Measurements from ENCODE around the gene TRAM2. TPM values are rescaled to one million over a fixed set of nuclear protein-coding genes. Genes with fewer than 3 reads are reported as not detected.

TRAM2 gene
- total and polyA plus RNA-seq, 2 of the 13 experiments (the other 11 are each of a cell fraction or from before 2014, with no cell fraction given): 49.1 to 72.5 TPM

- no peak for TF ChIP-seq DMTF1 (CRISPR knock-in tag; IDR thresholded peaks at IDR 0.05)
- no peak for TF ChIP-seq MED13 (CRISPR knock-in tag; IDR thresholded peaks at IDR 0.05)
- no peak for TF ChIP-seq ZNF276 (CRISPR knock-in tag; IDR thresholded peaks at IDR 0.05; ENCODE audit: low read depth)
- TF ChIP-seq KDM3A (CRISPR knock-in tag; IDR thresholded peaks at IDR 0.05; ENCODE audit: low read depth): no peak
- no peak for TF ChIP-seq ZFX (CRISPR knock-in tag; IDR thresholded peaks at IDR 0.05; ENCODE audit: low read depth)
- no peak for TF ChIP-seq ZNF44 (CRISPR knock-in tag; IDR thresholded peaks at IDR 0.05)
- TF ChIP-seq HES4 (CRISPR knock-in tag; IDR thresholded peaks at IDR 0.05; ENCODE audit: borderline replicate concordance): no peak
- TF ChIP-seq BRD4 (CRISPR knock-in tag; IDR thresholded peaks at IDR 0.05): no peak
- TF ChIP-seq IRF2 (CRISPR knock-in tag; IDR thresholded peaks at IDR 0.05): 0 out of 2 replicates have a peak, but pooled peaks have one; percentile 20
- peak; percentile 74 for TF ChIP-seq PATZ1 (CRISPR knock-in tag; IDR thresholded peaks at IDR 0.05)
- no peak for TF ChIP-seq NCOA1 (CRISPR knock-in tag; IDR thresholded peaks at IDR 0.05)
- TF ChIP-seq CEBPG (CRISPR knock-in tag; IDR thresholded peaks at IDR 0.05): 0 out of 2 replicates have a peak, but pooled peaks have one; percentile 35
- TF ChIP-seq YEATS4 (CRISPR knock-in tag; IDR thresholded peaks at IDR 0.05; ENCODE audit: borderline replicate concordance): no peak
- TF ChIP-seq MED1 (CRISPR knock-in tag; IDR thresholded peaks at IDR 0.05): 0 out of 2 replicates have a peak, but pooled peaks have one; percentile 26
- no peak for TF ChIP-seq NRL (CRISPR knock-in tag; IDR thresholded peaks at IDR 0.05; ENCODE audit: borderline replicate concordance)
- TF ChIP-seq FOXA1 (IDR thresholded peaks at IDR 0.05): no peak; the same call in 1 of the 2 replicates
- TF ChIP-seq FOXA1 (CRISPR knock-in tag; IDR thresholded peaks at IDR 0.05): peak; percentile 92
- TF ChIP-seq RARG (CRISPR knock-in tag; IDR thresholded peaks at IDR 0.05; ENCODE audit: low read depth): no peak
- no peak for TF ChIP-seq NFE2L2 (IDR thresholded peaks at IDR 0.05; ENCODE audit: low read length)
- TF ChIP-seq THYN1 (CRISPR knock-in tag; IDR thresholded peaks at IDR 0.05; ENCODE audit: borderline replicate concordance, low read depth): no peak
- TF ChIP-seq MAFF (IDR thresholded peaks at IDR 0.05; ENCODE audit: low read depth, low read length): peak; percentile 11; the same call in 1 of the 2 replicates
- TF ChIP-seq ZBTB14 (CRISPR knock-in tag; IDR thresholded peaks at IDR 0.05): no peak
- peak; percentile 83 for TF ChIP-seq GFI1 (CRISPR knock-in tag; IDR thresholded peaks at IDR 0.05; ENCODE audit: borderline replicate concordance)
- TF ChIP-seq ARID2 (CRISPR knock-in tag; IDR thresholded peaks at IDR 0.05; ENCODE audit: borderline replicate concordance): no peak
- TF ChIP-seq GATAD2A (CRISPR knock-in tag; IDR thresholded peaks at IDR 0.05): peak; percentile 79
- no peak for TF ChIP-seq ZNF138 (CRISPR knock-in tag; IDR thresholded peaks at IDR 0.05; ENCODE audit: low read depth)
Observed at GRCh38 chr6:52596371-52597028, 19.6 kb upstream of the TRAM2 start (continued).

Data from HepG2 (cell line).